Esophagus (tissue), 2 donors: ENCODE data around the gene HTRA1. TPM values are rescaled to one million over a fixed set of nuclear protein-coding genes. Genes with fewer than 3 reads are reported as not detected.

Experiments used
- H3K27ac ChIP-seq, 2 donors: one replicate each; pipeline ENCODE4 v1.5.1; 2013; ENCODE audit warnings: low read depth in 2 of 2, mild to moderate bottlenecking in 2 of 2, inconsistent platforms in 1 of 2, low read length in 1 of 2, moderate library complexity in 1 of 2
- H3K27me3 ChIP-seq, 2 donors: one replicate each; pipeline ENCODE4 v1.6.1; 2013; ENCODE audit warnings: low read length in 2 of 2, control low read depth in 1 of 2, mild to moderate bottlenecking in 1 of 2; ENCODE audit not compliant: insufficient read depth in 2 of 2, control insufficient read depth in 1 of 2
- H3K36me3 ChIP-seq, 2 donors: one replicate each; pipeline ENCODE4 v1.6.1; 2013; ENCODE audit warnings: low read length in 1 of 2; ENCODE audit not compliant: control insufficient read depth in 2 of 2, insufficient read depth in 2 of 2
- H3K4me1 ChIP-seq, 2 donors: one replicate each; pipeline ENCODE4 v1.6.1; 2013; ENCODE audit warnings: low read length in 1 of 2; ENCODE audit not compliant: control insufficient read depth in 2 of 2, insufficient read depth in 2 of 2
- H3K4me3 ChIP-seq, 2 donors: one replicate each; pipeline ENCODE4 v1.5.1; 2013; ENCODE audit warnings: low read length in 2 of 2, mild to moderate bottlenecking in 2 of 2, low read depth in 1 of 2, moderate library complexity in 1 of 2
- H3K9me3 ChIP-seq, 2 donors: one replicate each; pipeline ENCODE4 v1.6.1; 2013; ENCODE audit warnings: mild to moderate bottlenecking in 2 of 2, low read depth in 1 of 2, low read length in 1 of 2, moderate library complexity in 1 of 2; ENCODE audit not compliant: control insufficient read depth in 2 of 2, insufficient read depth in 1 of 2
- WGBS, 2 donors: extraction: QIAGEN DNeasy Blood & Tissue Kit; methylation state at CpG; one replicate each; pipeline ENCODE4 v1.1.7; 2013; 5-methylcytosine and 5-hydroxymethylcytosine counted together
- polyA plus RNA-seq, 2 donors: library from polyadenylated mRNA; stranded (reverse); fragments of 200-250 nt; gene quantifications; one replicate each; pipeline ENCODE4 v1.2.3, GENCODE V29; 2013
- donor health status: healthy with polysubstance abuse.
- donor health status: Bipolar disorder and iron deficiency.

Gene HTRA1
- polyA plus RNA-seq, 2 donors, result 11.7 to 19.5 TPM

- Histone ChIP-seq H3K27me3 (no peaks in the 10 kb centered on the region), H3K9me3 (peaks cover 0 to 2% of the 10 kb centered on the region in 2 donors), H3K4me3 (no peak overlapping the region), H3K4me1 (peaks cover 0 to 13% of the 10 kb centered on the region in 2 donors), H3K27ac (no peak overlapping the region), H3K36me3 (no peaks in the 10 kb centered on the region)
- WGBS, 2 donors, result 81 to 87% methylated on average over 7 of the region's 7 CpGs
Measured at GRCh38 chr10:122478971-122479370, 17.6 kb downstream of the HTRA1 start.

GRCh38 chr10:122480146-122480833, 18.9 kb downstream of the HTRA1 start:
- H3K27ac ChIP-seq, result no peak overlapping the region
- WGBS, 2 donors, result 92 to 95% methylated on average over 10 of the region's 10 CpGs
- peaks cover 0 to 10% of the 10 kb centered on the region in 2 donors for H3K4me1 ChIP-seq
- H3K9me3 ChIP-seq, result peaks cover 0 to 2% of the 10 kb centered on the region in 2 donors
- no peak overlapping the region for H3K4me3 ChIP-seq
- no peaks in the 10 kb centered on the region for H3K36me3 ChIP-seq
- no peaks in the 10 kb centered on the region for H3K27me3 ChIP-seq

GRCh38 chr10:122481296-122482056, 20.1 kb downstream of the HTRA1 start:
- H3K27ac ChIP-seq, result no peak overlapping the region
- peaks cover 0 to 1% of the 10 kb centered on the region in 2 donors for H3K4me1 ChIP-seq
- no peak overlapping the region for H3K4me3 ChIP-seq
- peaks cover 0 to 2% of the 10 kb centered on the region in 2 donors for H3K9me3 ChIP-seq
- WGBS, 2 donors, result 90% methylated on average over 6 of the region's 6 CpGs
- peaks cover 0 to 2% of the 10 kb centered on the region in 2 donors for H3K36me3 ChIP-seq
- no peaks in the 10 kb centered on the region for H3K27me3 ChIP-seq

GRCh38 chr10:122484276-122485060, 23.1 kb downstream of the HTRA1 start:
- Histone ChIP-seq H3K36me3 (peaks cover 0 to 2% of the 10 kb centered on the region in 2 donors), H3K9me3 (peaks cover 0 to 2% of the 10 kb centered on the region in 2 donors), H3K4me3 (no peak overlapping the region), H3K27me3 (no peaks in the 10 kb centered on the region), H3K4me1 (peaks cover 0 to 5% of the 10 kb centered on the region in 2 donors), H3K27ac (no peak overlapping the region)
- WGBS, 2 donors, result 91% methylated on average over 11 of the region's 11 CpGs

GRCh38 chr10:122485670-122486069, 24.3 kb downstream of the HTRA1 start:
- Histone ChIP-seq H3K9me3 (peaks cover 0 to 2% of the 10 kb centered on the region in 2 donors), H3K4me3 (no peak overlapping the region), H3K27ac (no peak overlapping the region), H3K27me3 (no peaks in the 10 kb centered on the region), H3K36me3 (peaks cover 0 to 2% of the 10 kb centered on the region in 2 donors), H3K4me1 (peaks cover 0 to 6% of the 10 kb centered on the region in 2 donors)
- 52 to 59% methylated on average over 5 of the region's 5 CpGs for WGBS, 2 donors

GRCh38 chr10:122486406-122487080, 25.2 kb downstream of the HTRA1 start:
- 77 to 86% methylated on average over 9 of the region's 9 CpGs for WGBS, 2 donors
- peaks cover 0 to 2% of the 10 kb centered on the region in 2 donors for H3K36me3 ChIP-seq
- H3K4me3 ChIP-seq, result no peak overlapping the region
- H3K27ac ChIP-seq, result no peak overlapping the region
- no peaks in the 10 kb centered on the region for H3K27me3 ChIP-seq
- H3K4me1 ChIP-seq, result peaks cover 0 to 11% of the 10 kb centered on the region in 2 donors
- peaks cover 0 to under 1% of the 10 kb centered on the region in 2 donors for H3K9me3 ChIP-seq

- H3K27ac ChIP-seq, result no peak overlapping the region
- WGBS, 2 donors, result 49 to 58% methylated on average over 16 of the region's 16 CpGs
- H3K9me3 ChIP-seq, result no peaks in the 10 kb centered on the region
- H3K27me3 ChIP-seq, result no peaks in the 10 kb centered on the region
- H3K4me1 ChIP-seq, result peaks cover 0 to 11% of the 10 kb centered on the region in 2 donors
- H3K4me3 ChIP-seq, result no peak overlapping the region
- H3K36me3 ChIP-seq, result peaks cover 0 to 2% of the 10 kb centered on the region in 2 donors
Measured at GRCh38 chr10:122487174-122487765, 25.9 kb downstream of the HTRA1 start.

GRCh38 chr10:122490268-122490667, 28.9 kb downstream of the HTRA1 start:
- WGBS, 2 donors, result 41 to 56% methylated on average over 4 of the region's 4 CpGs
- Histone ChIP-seq H3K36me3 (peaks cover 0 to 2% of the 10 kb centered on the region in 2 donors), H3K4me1 (peaks cover 0 to 15% of the 10 kb centered on the region in 2 donors), H3K27me3 (no peaks in the 10 kb centered on the region), H3K4me3 (no peak overlapping the region), H3K27ac (no peak overlapping the region), H3K9me3 (no peaks in the 10 kb centered on the region)
